Right atrium auricular region (tissue), 2 donors: ENCODE data around the gene HSD3B7. TPM values are rescaled to one million over a fixed set of nuclear protein-coding genes. Genes with fewer than 3 reads are reported as not detected.

ENCODE experiments used
- DNase-seq: peaks from one replicate; pipeline ENCODE4 v3.0.0-alpha.2; 2019; ENCODE audit warnings: low spot score
- H3K27ac ChIP-seq, 2 donors: fragments of 200-600 bp; sonication (generic); 1 replicate in 1 of 2; 2 replicates in 1 of 2; pipeline ENCODE4 v1.5.1; 2016 to 2019
- H3K27me3 ChIP-seq, 2 donors: fragments of 200-600 bp; sonication (generic); one replicate each; pipeline versions ENCODE4 v1.5.1 to v1.6.0; 2017 to 2019
- H3K36me3 ChIP-seq: fragments of 200-600 bp; sonication (generic); one replicate; pipeline ENCODE4 v1.5.1; 2016
- H3K4me1 ChIP-seq, 2 donors: fragments of 200-600 bp; sonication (generic); one replicate each; pipeline versions ENCODE4 v1.5.1 to v1.6.0; 2017 to 2019
- H3K4me3 ChIP-seq, 2 donors: fragments of 200-600 bp; sonication (generic); 1 replicate in 1 of 2; 2 replicates in 1 of 2; pipeline ENCODE4 v1.5.1; 2017 to 2019; ENCODE audit warnings: mild to moderate bottlenecking in 1 of 2, moderate library complexity in 1 of 2
- H3K9me3 ChIP-seq, 2 donors: fragments of 200-600 bp; sonication (generic); one replicate each; pipeline ENCODE4 v1.5.1; 2019
- total RNA-seq, 2 donors: library from RNA; depleted of rRNA; stranded (reverse); fragments of >200 nt; gene quantifications; one replicate each; pipeline ENCODE4 v1.1.0, GENCODE V29; 2016
- TF ChIP-seq, protein P1 (sequence below), 2 donors: fragments of 200-600 bp; sonication (generic); IDR thresholded peaks; one replicate each; pipeline ENCODE4 v1.5.1; 2019; ENCODE audit warnings: antibody characterized with exemption in 2 of 2

Gene HSD3B7
- total RNA-seq, 2 donors from 2014 or later, result 6.0 to 8.5 TPM

- Histone ChIP-seq H3K4me1 (peaks cover 0 to 18% of the 10 kb centered on the region in 2 donors), H3K27me3 (no peaks in the 10 kb centered on the region), H3K36me3 (peaks cover 76% of the 10 kb centered on the region), H3K4me3 (no peak overlapping the region), H3K9me3 (no peaks in the 10 kb centered on the region), H3K27ac (no peak overlapping the region)
- TF ChIP-seq, protein P1, sequence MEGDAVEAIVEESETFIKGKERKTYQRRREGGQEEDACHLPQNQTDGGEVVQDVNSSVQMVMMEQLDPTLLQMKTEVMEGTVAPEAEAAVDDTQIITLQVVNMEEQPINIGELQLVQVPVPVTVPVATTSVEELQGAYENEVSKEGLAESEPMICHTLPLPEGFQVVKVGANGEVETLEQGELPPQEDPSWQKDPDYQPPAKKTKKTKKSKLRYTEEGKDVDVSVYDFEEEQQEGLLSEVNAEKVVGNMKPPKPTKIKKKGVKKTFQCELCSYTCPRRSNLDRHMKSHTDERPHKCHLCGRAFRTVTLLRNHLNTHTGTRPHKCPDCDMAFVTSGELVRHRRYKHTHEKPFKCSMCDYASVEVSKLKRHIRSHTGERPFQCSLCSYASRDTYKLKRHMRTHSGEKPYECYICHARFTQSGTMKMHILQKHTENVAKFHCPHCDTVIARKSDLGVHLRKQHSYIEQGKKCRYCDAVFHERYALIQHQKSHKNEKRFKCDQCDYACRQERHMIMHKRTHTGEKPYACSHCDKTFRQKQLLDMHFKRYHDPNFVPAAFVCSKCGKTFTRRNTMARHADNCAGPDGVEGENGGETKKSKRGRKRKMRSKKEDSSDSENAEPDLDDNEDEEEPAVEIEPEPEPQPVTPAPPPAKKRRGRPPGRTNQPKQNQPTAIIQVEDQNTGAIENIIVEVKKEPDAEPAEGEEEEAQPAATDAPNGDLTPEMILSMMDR (IDR thresholded peaks at IDR 0.05), result no peak
- DNase-seq, result no peak
These were observed 23.6 kb upstream of the HSD3B7 start for GRCh38 chr16:30961384-30961783.

- H3K4me1 ChIP-seq, result peaks cover 0 to 4% of the 10 kb centered on the region in 2 donors
- no peak overlapping the region for H3K4me3 ChIP-seq
- TF ChIP-seq, protein P1 (IDR thresholded peaks at IDR 0.05), result no peak
- H3K27me3 ChIP-seq, result no peaks in the 10 kb centered on the region
- peaks cover 100% of the 10 kb centered on the region for H3K36me3 ChIP-seq
- no peaks in the 10 kb centered on the region for H3K9me3 ChIP-seq
- DNase-seq, result no peak
- no peak overlapping the region for H3K27ac ChIP-seq
These were observed 21.0 kb upstream of the HSD3B7 start for GRCh38 chr16:30963925-30964511.

DNA sequence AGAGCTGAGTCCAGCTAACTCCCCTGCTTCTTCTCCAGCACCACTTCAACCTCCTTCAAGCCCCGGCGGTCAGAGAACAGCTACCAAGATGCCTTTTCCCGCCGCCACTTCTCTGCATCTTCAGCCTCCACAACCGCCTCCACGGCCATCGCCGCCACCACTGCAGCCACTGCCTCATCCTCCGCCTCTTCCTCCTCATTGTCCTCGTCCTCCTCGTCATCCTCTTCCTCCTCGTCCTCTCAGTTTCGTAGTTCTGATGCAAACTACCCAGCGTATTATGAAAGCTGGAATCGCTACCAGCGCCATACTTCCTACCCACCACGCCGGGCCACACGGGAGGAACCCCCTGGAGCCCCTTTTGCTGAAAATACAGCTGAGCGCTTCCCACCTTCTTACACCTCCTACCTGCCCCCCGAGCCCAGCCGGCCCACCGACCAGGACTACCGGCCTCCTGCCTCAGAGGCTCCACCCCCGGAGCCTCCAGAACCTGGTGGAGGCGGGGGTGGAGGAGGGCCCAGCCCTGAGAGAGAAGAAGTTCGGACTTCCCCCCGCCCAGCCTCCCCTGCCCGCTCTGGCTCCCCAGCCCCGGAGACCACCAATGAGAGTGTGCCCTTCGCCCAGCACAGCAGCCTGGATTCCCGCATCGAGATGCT is 20.3 kb upstream of the HSD3B7 start:
- no peak for DNase-seq
- Histone ChIP-seq H3K4me1 (no peaks in the 10 kb centered on the region), H3K36me3 (peaks cover 100% of the 10 kb centered on the region), H3K27ac (no peak overlapping the region), H3K4me3 (no peak overlapping the region), H3K27me3 (no peaks in the 10 kb centered on the region), H3K9me3 (no peaks in the 10 kb centered on the region)
- TF ChIP-seq, protein P1 (IDR thresholded peaks at IDR 0.05), result no peak

- TF ChIP-seq, protein P1 (IDR thresholded peaks at IDR 0.05), result no peak
- Histone ChIP-seq H3K36me3 (peaks cover 99% of the 10 kb centered on the region), H3K4me3 (no peak overlapping the region), H3K4me1 (no peaks in the 10 kb centered on the region), H3K27me3 (no peaks in the 10 kb centered on the region), H3K27ac (no peak overlapping the region), H3K9me3 (no peaks in the 10 kb centered on the region)
- DNase-seq, result no peak
These were observed 19.6 kb upstream of the HSD3B7 start for GRCh38 chr16:30965436-30965835.

DNA sequence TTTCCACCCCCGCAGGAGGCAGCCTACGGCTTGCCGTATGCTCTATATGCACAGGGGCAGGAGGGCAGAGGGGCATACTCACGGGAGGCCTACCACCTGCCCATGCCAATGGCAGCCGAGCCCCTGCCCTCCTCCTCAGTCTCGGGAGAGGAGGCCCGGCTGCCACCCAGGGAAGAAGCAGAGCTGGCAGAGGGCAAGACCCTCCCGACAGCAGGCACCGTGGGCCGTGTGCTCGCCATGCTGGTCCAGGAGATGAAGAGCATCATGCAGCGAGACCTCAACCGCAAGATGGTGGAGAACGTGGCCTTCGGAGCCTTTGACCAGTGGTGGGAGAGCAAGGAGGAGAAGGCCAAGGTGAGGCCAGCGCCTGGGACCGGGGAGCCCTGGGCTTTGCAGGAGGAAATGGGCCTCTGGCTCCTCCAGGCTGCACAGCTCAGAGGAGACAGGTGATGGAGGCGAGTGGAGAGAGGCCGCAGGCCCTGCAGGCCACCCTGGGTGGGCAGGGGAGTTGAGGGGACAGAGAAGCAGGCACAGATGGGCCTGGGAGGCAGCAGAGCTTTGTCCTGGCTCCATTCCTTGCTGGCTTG is 18.9 kb upstream of the HSD3B7 start:
- H3K9me3 ChIP-seq, result no peaks in the 10 kb centered on the region
- H3K4me3 ChIP-seq, result no peak overlapping the region
- no peak for DNase-seq
- no peaks in the 10 kb centered on the region for H3K4me1 ChIP-seq
- no peaks in the 10 kb centered on the region for H3K27me3 ChIP-seq
- TF ChIP-seq, protein P1 (IDR thresholded peaks at IDR 0.05), result no peak
- H3K36me3 ChIP-seq, result peaks cover 99% of the 10 kb centered on the region
- no peak overlapping the region for H3K27ac ChIP-seq
